HuH-7.5 (cell line): ENCODE data around the gene VTCN1.
"Not testable (repeated sequence)": the region's sequence is repeated elsewhere in the genome, so short reads cannot be mapped to it uniquely, and the experiment has no call there.

Source experiments
- DNase-seq: peaks from one replicate; pipeline ENCODE4 v3.0.0; 2011; ENCODE audit warnings: low spot score

Gene VTCN1

DNA sequence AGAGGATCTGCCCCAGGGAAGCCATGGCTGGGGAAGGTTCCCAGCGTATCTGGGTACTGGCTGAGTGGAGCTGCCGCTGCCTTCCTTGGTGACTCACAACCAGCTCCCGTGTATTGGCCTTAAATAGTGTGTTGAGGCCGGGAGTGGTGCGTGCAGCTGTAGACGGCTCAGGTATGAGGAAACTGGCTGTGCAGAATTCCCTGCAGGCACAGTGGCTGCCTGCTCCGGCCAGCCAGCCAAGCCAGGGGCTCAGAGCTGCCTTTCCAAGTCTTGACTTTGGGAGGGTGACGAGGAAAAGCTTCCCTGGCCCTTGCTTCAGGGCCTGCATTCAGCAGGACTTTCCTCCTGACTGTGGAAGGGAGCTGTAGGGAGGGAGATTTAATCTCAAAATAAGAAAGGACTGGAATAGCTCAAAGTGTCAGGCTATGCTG lies at the start of gene VTCN1:
Gene VTCN1, minus strand, starts transcription at position 97 of the 431 bp plus-strand sequence. Its CDS starts 72 bp downstream, at position 25.
- peak; percentile 15 for DNase-seq

DNA sequence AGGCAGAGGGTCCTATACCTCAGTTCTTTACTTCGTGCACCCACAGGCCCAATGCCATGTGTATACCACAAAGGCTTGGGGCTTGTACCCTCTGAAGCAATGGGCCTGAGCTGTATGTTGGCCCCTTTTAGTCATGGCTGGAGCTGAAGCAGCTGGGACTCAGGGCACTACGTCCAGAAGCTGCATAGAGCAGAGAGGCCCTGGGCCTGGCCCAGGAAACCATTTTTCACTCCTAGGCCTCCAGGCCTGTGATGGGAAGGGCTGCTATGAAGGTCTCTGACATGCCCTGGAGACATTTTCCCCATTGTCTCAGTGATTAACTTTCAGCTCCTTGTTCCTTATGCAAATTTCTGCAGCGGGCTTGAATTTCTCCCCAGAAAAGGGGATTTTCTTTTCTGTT lies 48.1 kb upstream of the VTCN1 start:
- no peak for DNase-seq

DNA sequence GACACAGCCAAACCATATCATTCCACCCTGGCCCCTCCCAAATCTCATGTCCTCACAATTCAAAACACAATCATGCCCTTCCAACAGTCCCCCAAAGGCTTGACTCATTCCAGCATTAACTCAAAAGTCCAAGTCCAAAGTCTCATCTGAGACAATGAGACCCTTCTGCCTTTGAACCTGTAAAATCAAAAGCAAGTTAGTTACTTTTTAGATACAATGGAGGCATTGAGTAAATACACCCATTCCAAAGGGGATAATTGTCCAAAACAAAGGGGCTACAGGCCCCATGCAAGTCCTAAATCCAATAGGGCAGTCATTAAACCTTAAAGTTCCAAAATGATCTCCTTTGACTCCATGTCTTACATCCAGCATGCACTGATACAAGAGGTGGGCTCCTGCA lies 47.3 kb upstream of the VTCN1 start:
- DNase-seq: not testable (repeated sequence)

DNA sequence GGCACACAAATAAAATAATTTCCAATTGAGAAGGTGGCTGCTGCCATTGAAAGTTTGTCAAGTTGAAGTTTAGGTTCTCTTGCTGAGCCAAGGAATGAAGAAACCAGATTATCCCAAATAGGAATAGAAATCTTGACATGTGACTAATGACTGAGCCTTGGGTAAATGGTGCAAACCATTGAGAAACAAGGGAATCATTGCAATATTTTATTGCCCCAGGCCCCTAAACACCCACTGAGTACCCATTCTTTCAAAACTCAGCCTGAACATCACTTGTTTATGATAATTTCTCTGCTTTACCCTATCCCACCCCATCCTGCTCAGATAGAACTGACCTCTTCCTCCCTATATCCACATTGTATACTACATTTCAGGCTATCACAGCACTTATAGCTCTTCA lies 46.6 kb upstream of the VTCN1 start:
- DNase-seq: no peak

DNA sequence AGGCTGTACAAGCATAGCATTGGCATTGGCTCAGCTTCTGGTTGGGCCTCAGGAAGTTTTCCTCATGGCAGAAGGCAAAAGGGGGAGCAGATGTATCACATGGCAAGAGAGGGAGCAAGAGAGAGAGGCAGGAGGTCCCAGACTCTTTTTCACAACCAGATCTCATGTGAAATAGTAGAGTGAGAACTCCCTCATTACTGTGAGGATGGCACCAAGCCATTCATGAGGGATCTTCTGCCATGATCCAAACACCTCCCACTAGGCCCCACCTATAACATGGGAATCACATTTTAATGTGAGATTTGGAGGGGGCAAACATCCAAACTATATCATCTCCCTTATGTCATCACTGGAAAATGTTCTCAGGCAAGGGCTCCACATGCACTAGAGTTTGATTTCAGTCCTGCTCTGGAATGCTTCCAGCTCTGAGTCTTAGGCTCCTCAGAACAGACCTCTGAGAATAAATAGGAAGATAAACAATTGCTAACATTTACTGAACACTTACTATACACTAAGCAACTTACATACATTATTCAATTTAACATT lies 39.4 kb upstream of the VTCN1 start:
- DNase-seq: no peak

GRCh38 chr1:117244971-117245370 lies 34.2 kb upstream of the VTCN1 start:
- DNase-seq: no peak

- no peak for DNase-seq
Measured at GRCh38 chr1:117244306-117244705, 33.6 kb upstream of the VTCN1 start.

GRCh38 chr1:117241512-117241911 lies 30.8 kb upstream of the VTCN1 start:
- DNase-seq: no peak

DNA sequence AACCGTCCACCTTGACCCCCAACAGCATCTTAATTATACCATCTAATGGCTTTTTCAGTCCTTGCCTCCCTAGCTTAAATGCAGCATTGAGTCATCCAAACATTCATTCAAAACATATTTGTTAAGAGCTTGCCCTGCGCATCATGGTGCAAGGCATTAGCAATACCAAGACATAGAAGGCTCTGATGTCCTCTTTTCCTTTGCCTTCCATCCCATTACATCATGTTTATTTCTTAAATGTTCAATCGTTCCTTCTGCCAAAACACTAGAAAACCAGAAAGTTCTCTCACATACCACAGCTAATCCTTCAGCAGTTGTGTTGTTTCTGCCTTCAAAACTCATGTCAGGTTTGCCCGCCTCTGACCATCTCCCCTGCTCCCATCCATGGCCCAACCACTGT lies 29.8 kb upstream of the VTCN1 start:
- no peak for DNase-seq

DNA sequence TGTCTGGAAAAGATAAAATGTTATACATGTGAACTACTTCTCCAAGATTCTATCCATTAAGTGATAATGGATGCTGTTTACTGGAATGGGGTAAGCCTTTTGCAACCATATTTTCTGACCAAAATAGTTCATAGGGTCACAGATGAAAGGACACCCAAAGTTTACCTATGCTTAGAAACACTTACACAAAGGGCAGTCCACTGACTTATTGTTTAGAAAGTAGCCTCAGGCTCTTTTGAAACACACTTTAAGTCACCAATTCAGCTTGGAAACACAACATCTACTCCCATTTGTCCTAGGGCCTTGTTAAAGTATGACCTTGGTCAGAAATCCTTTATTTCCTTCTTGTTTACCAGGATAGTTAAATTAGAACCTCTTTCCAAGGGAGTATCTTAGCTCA lies 28.7 kb upstream of the VTCN1 start:
- DNase-seq: no peak

GRCh38 chr1:117237726-117238381 lies 27.1 kb upstream of the VTCN1 start:
- no peak for DNase-seq

GRCh38 chr1:117235863-117236465 lies 25.2 kb upstream of the VTCN1 start:
- no peak for DNase-seq

- no peak for DNase-seq
Measured at GRCh38 chr1:117232531-117232930, 21.8 kb upstream of the VTCN1 start.

GRCh38 chr1:117231748-117232373 lies 21.1 kb upstream of the VTCN1 start:
- no peak for DNase-seq

DNA sequence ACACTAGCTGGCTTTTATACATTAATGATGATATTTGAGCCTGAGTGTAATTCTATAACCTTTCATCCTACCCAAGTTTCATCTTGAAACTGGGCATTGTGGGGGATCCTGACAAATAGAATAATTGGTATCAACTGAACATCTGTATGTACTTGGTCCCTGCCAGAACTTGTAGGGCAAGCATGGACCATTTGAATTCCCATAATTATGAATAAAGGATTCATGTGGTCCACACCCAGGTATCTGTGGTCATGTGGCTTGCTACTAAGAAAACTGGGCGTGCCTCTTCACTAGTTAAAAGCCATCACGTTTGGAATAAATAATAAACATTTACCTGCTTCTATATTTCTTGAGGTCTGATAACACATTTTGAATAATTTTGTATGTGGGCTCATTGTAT lies 20.6 kb upstream of the VTCN1 start:
- DNase-seq: no peak

DNA sequence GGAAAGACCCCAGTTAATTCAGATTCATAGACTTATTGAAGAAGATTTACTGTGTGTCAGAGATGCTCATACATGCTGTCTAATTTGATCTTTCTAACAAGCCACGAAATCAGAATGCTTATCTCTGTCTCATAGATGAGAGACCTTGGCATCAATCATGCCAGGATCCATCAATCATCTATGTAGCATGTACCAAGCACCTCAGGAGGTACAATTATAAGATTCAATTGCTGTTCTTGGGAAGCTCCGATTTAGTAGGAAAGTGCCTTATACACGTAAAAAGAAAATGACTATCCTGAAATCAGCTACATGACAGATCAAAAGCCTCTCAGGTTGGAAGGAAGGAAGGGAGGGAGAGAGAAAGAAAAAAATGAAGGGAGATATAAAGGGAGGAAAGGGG lies 18.5 kb upstream of the VTCN1 start:
- DNase-seq: no peak

GRCh38 chr1:117225931-117226330 lies 15.2 kb upstream of the VTCN1 start:
- no peak for DNase-seq

DNA sequence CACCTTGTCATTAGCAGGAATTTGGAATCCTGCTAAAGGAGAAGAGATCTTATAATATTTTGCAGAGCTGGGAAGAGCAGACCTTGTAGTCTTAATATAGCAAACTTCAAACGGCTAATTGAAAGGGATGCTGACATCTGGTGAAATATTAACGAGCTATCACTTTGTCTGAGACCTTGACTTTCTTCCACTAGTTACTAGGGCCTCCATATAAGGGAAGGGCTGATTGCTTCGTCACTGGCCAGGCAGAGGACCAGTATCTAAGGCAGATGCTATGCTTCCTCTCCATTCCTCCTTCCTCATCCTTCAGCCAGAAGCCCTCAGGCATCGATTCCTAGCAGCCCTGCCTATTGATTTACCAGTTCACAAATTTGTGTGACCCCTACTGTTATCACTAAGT lies 6.0 kb upstream of the VTCN1 start:
- no peak for DNase-seq

GRCh38 chr1:117215733-117216462 lies 5.2 kb upstream of the VTCN1 start:
- DNase-seq: no peak

GRCh38 chr1:117215019-117215418 lies 4.3 kb upstream of the VTCN1 start:
- no peak for DNase-seq

DNA sequence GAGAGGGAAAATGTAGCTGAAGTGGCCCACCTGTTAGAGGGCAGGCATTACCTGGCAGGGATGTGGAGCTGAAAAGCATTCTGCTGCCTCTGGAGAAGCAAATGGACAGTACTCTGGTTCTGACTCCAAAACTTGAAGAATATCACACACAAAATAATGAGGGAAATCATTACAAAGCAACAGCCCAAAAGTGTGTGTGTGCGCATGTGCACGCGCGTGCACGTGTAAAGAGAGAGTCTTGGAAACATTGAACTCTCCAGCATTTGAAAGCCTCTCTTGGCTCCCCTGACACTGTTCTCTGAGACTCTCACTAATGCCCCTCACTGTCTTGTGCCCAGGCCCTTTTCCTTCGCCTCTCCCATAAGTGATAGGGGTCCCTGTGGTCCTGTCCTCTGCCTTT lies 2.3 kb upstream of the VTCN1 start:
- DNase-seq: no peak

GRCh38 chr1:117210386-117210785 lies 341 bp downstream of the VTCN1 start:
- no peak for DNase-seq

DNA sequence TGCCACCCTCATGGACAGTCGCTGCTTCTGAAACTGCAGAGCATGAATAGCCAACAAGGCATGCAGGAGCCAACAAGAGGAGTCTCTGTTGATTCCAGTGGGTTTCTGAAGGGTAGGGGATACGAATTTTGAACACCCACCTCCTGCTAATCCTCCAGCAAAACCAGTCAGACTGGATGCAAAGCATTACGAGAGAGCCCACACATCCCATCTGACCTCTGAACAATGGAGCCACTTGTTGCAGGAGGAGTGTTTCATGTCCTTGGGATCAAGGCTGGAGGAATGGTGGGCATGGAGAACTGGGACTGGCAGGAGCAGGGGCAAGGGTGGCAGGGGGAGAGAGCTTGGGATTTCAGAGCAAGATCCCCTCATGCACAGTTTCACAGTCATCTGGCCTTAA lies 1.6 kb downstream of the VTCN1 start:
- no peak for DNase-seq
